HL-60/S4 treated with retinoic acid at 250 ng/mL for 4 days and 3 days (cell line): ENCODE measurements around the gene HNRNPA3.

ENCODE experiments used
- in situ Hi-C: fragments of 300-500 bp; cut with MboI; formaldehyde crosslinking; loops from 2 replicates; pipeline ENCODE4 v1.7.0; 2022; ENCODE audit warnings: low sequenced_read_pairs

Gene HNRNPA3

GRCh38 chr2:177268187-177268871 is 55.7 kb downstream of the HNRNPA3 start:
- in situ Hi-C loops, result no loop called here

DNA sequence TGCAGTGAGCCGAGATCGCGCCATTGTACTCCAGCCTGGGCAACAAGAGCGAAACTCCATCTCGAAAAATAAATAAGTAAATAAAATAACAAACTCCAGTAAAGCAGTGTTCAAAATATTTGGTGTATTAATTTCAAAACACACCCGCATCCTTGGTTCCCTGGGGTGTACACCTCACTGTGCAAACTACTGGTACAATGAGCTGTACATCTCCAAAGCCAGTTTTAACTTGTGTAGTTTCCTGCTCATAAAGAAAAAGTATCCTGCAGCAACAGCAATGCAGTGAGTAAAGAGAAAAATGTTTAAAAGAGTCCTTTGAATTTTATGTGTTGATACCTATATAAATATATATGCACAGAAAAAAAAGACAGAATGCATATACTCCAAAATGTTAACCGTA is 56.3 kb downstream of the HNRNPA3 start:
- in situ Hi-C loops, result no loop called here

GRCh38 chr2:177270531-177270930 is 57.9 kb downstream of the HNRNPA3 start:
- in situ Hi-C loops, result no loop called here

DNA sequence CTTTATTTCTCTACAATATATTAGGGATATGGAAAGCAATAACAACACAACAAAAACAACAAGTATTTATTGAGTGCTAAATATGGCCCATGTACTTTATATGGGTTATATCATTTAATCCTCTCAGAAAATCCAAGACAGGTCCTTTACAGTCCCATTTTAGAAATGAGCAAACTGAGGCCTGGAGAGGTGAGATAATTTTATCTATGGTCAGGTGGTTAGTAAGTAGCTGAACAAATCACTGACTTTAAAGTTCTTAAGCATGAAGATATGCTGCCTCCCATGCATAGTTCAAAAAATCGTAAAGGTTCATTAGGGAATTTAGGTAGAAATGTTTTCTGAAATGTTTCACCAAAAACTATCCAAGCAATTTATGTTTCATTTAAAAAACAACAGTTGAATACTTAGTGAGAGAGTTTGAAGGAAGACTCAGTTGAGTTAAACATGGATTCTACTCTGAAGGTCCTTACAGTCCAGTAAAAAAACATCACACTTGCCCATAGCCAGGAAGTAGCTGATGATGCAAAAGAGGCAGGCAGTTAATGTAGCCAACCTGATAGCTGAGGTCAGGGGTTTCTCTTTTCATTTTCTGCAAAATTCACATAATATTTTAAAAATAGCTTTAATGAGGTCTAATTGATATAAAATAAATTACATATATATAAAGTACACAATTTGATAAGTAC is 59.5 kb downstream of the HNRNPA3 start:
- in situ Hi-C loops, result no loop called here

GRCh38 chr2:177272765-177273164 is 60.2 kb downstream of the HNRNPA3 start:
- in situ Hi-C loops, result no loop called here

DNA sequence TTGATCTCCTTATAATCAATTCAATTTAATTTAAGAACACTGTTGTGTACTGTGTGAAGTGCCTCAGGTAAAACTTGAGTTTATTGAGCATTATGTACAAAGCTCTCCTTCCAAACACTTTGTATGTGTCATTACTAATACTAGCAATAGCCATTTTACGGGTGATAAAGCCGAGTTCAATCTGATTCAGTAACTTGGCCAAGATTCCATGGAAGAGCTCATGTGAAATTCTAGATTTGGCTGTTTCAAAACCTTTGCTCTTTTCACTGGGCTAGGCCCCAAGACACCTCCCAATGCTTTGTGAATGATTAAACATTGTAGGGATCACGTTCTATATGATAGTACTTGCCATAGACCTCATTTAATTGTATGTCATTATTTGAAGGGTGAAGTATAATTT is 60.8 kb downstream of the HNRNPA3 start:
- in situ Hi-C loops, result no loop called here
